Measurements from ENCODE around the gene NKAIN2. TPM values are rescaled to one million over a fixed set of nuclear protein-coding genes. Genes with fewer than 3 reads are reported as not detected.

The NKAIN2 gene
- total RNA-seq, 4 donors from 2014 or later = 0.11 to 1.0 (median 0.94) TPM; not detected in 1

DNA sequence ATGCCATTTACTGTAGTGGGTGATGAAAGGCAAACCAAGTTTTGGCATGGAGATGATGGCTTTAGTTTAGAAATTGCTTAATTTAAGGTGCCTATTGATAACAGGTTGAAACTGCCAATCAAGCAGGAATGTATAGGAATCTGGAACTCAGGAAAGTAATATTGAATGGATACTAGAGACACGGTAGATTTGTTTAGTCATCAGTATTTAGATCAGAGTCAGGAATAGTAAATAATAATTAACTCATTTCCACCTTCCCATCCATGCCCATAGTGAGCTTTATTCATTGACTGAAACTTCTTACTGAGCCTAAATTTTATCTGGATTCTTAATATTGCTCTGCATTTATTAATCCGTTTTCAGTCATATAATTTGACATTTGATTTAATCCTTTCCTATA lies 500.3 kb downstream of the NKAIN2 start:
- WGBS, 2 donors = 87 to 89% methylated on average over 2 of the region's 2 CpGs
- H3K9me3 ChIP-seq = no peaks in the 10 kb centered on the region

GRCh38 chr6:124310139-124310538 lies 506.5 kb downstream of the NKAIN2 start:
- H3K4me1 ChIP-seq = no peaks in the 10 kb centered on the region
- H3K27ac ChIP-seq = no peak overlapping the region
- TF ChIP-seq CTCF (IDR thresholded peaks at IDR 0.05) (no peak), POLR2A (IDR thresholded peaks at IDR 0.05) (no peak)
- DNase-seq = no peak
- no peaks in the 10 kb centered on the region for H3K27me3 ChIP-seq
- no peak overlapping the region for H3K4me3 ChIP-seq (replicated peaks in 1 of 3)
- no peaks in the 10 kb centered on the region for H3K36me3 ChIP-seq
- intact Hi-C loops (cut with DNase I) = no loop called here
- no peaks in the 10 kb centered on the region for H3K9me3 ChIP-seq
- 79 to 91% methylated on average over 1 of the region's 1 CpG for WGBS, 2 donors

More for the DNA sequence above, 500.3 kb downstream of the NKAIN2 start:
- no peak for DNase-seq
- no peaks in the 10 kb centered on the region for H3K4me1 ChIP-seq
- no peaks in the 10 kb centered on the region for H3K27me3 ChIP-seq
- H3K27ac ChIP-seq = no peak overlapping the region
- H3K4me3 ChIP-seq (replicated peaks in 1 of 3) = no peak overlapping the region
- no peak for TF ChIP-seq CTCF (IDR thresholded peaks at IDR 0.05)
- TF ChIP-seq POLR2A (IDR thresholded peaks at IDR 0.05) = no peak
- intact Hi-C loops (cut with DNase I) = no loop called here
- H3K36me3 ChIP-seq = no peaks in the 10 kb centered on the region

GRCh38 chr6:124319410-124319809 lies 515.7 kb downstream of the NKAIN2 start:
- Histone ChIP-seq H3K4me3 (replicated peaks in 1 of 3) (no peak overlapping the region), H3K36me3 (no peaks in the 10 kb centered on the region), H3K27ac (no peak overlapping the region), H3K4me1 (no peaks in the 10 kb centered on the region), H3K27me3 (no peaks in the 10 kb centered on the region), H3K9me3 (no peaks in the 10 kb centered on the region)
- TF ChIP-seq CTCF (IDR thresholded peaks at IDR 0.05) = no peak
- TF ChIP-seq POLR2A (IDR thresholded peaks at IDR 0.05) = no peak
- DNase-seq = no peak
- WGBS, 2 donors = 73 to 80% methylated on average over 2 of the region's 2 CpGs
- intact Hi-C loops (cut with DNase I) = no loop called here

- no peak for DNase-seq
- H3K9me3 ChIP-seq = no peaks in the 10 kb centered on the region
- TF ChIP-seq POLR2A (IDR thresholded peaks at IDR 0.05) (no peak), CTCF (IDR thresholded peaks at IDR 0.05) (no peak)
Measured at GRCh38 chr6:124324237-124324636, 520.6 kb downstream of the NKAIN2 start.

DNA sequence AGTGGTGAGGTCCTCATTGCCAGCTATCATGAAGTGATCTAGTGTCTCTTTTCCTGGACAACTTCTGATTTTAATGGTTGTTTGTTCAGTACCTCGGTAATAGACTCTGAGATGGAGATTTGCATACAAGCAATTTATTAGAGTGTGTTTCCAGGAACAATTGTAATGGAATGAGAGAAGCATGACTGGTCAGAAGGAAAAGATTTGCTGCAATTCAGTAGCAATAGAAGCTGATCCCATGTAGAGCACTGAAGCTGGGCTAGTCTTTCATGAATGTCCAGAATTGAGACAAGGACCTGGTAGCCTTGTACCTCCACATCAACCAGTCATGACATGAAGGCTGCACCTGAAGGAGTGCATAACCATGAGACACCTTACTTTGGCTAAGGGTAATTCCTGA lies 526.5 kb downstream of the NKAIN2 start:
- DNase-seq = no peak
- WGBS, 2 donors = 26 to 27% methylated on average over 1 of the region's 1 CpG
- H3K27me3 ChIP-seq = no peaks in the 10 kb centered on the region
- no peaks in the 10 kb centered on the region for H3K4me1 ChIP-seq
- no peaks in the 10 kb centered on the region for H3K9me3 ChIP-seq
- no peak for TF ChIP-seq CTCF (IDR thresholded peaks at IDR 0.05)
- intact Hi-C loops (cut with DNase I) = loop anchor here (10.0 kb wide), 1 partner anchor 375 kb away; no protein-coding TSS in a partner anchor
- no peak overlapping the region for H3K27ac ChIP-seq
- H3K36me3 ChIP-seq = no peaks in the 10 kb centered on the region
- H3K4me3 ChIP-seq (replicated peaks in 1 of 3) = no peak overlapping the region

More at GRCh38 chr6:124324237-124324636, 520.6 kb downstream of the NKAIN2 start:
- no peak overlapping the region for H3K4me3 ChIP-seq (replicated peaks in 1 of 3)
- H3K27ac ChIP-seq = no peak overlapping the region
- no peaks in the 10 kb centered on the region for H3K4me1 ChIP-seq
- H3K36me3 ChIP-seq = no peaks in the 10 kb centered on the region
- no peaks in the 10 kb centered on the region for H3K27me3 ChIP-seq
- intact Hi-C loops (cut with DNase I) = no loop called here

Data from thyroid gland (tissue), 4 donors.